ENCODE data around the gene AOPEP. TPM values are rescaled to one million over a fixed set of nuclear protein-coding genes. Genes with fewer than 3 reads are reported as not detected.

Gene AOPEP
- polyA plus RNA-seq, 1 experiment: 40.0 TPM

- ChIA-PET POLR2A (no interaction called here), CTCF (interaction anchor here (1.1 to 1.4 kb wide), 4 partner anchors 12 to 367 kb away, joined by 3 to 4 read pairs (median 4); no protein-coding TSS in a partner anchor)
- no peak overlapping the region for H3K4me3 ChIP-seq (ENCODE audit: low read depth, low read length)
- no peak for DNase-seq (ENCODE audit: low read depth, low spot score)
- no peak for TF ChIP-seq CTCF (IDR thresholded peaks at IDR 0.05; ENCODE audit: low read depth, low read length)
- no peak overlapping the region for H3K27ac ChIP-seq (ENCODE audit: low read depth, low read length)
- no peaks in the 10 kb centered on the region for H3K9me3 ChIP-seq (ENCODE audit: control insufficient read depth, insufficient read depth, low read length)
- no peaks in the 10 kb centered on the region for H3K27me3 ChIP-seq (ENCODE audit: control insufficient read depth, insufficient read depth, low read length)
These were observed 310.2 kb downstream of the AOPEP start for GRCh38 chr9:95036676-95037075.

- Histone ChIP-seq H3K9me3 (ENCODE audit: control insufficient read depth, insufficient read depth, low read length) (no peaks in the 10 kb centered on the region), H3K27ac (ENCODE audit: low read depth, low read length) (no peak overlapping the region), H3K27me3 (ENCODE audit: control insufficient read depth, insufficient read depth, low read length) (no peaks in the 10 kb centered on the region), H3K4me3 (ENCODE audit: low read depth, low read length) (no peak overlapping the region)
- POLR2A ChIA-PET: no interaction called here
- DNase-seq (ENCODE audit: low read depth, low spot score): no peak
- CTCF ChIA-PET: interaction anchor here (0.7 to 1.4 kb wide), 4 partner anchors 11 to 369 kb away, joined by 3 to 4 read pairs (median 4); no protein-coding TSS in a partner anchor
- TF ChIP-seq CTCF (IDR thresholded peaks at IDR 0.05; ENCODE audit: low read depth, low read length): no peak
These were observed 311.5 kb downstream of the AOPEP start for GRCh38 chr9:95037789-95038521.

GRCh38 chr9:95038666-95039065, 312.2 kb downstream of the AOPEP start:
- ChIA-PET CTCF (interaction anchor here (0.7 kb wide), 1 partner anchor 10 kb away, joined by 3 read pairs; no protein-coding TSS in a partner anchor), POLR2A (no interaction called here)
- H3K27ac ChIP-seq (ENCODE audit: low read depth, low read length): no peak overlapping the region
- H3K9me3 ChIP-seq (ENCODE audit: control insufficient read depth, insufficient read depth, low read length): no peaks in the 10 kb centered on the region
- no peak overlapping the region for H3K4me3 ChIP-seq (ENCODE audit: low read depth, low read length)
- no peaks in the 10 kb centered on the region for H3K27me3 ChIP-seq (ENCODE audit: control insufficient read depth, insufficient read depth, low read length)
- no peak for DNase-seq (ENCODE audit: low read depth, low spot score)
- TF ChIP-seq CTCF (IDR thresholded peaks at IDR 0.05; ENCODE audit: low read depth, low read length): no peak

GRCh38 chr9:95040106-95040505, 313.6 kb downstream of the AOPEP start:
- no peak for TF ChIP-seq CTCF (IDR thresholded peaks at IDR 0.05; ENCODE audit: low read depth, low read length)
- H3K27me3 ChIP-seq (ENCODE audit: control insufficient read depth, insufficient read depth, low read length): no peaks in the 10 kb centered on the region
- CTCF ChIA-PET: interaction anchor here (1.3 kb wide), 1 partner anchor 14 kb away, joined by 3 read pairs; no protein-coding TSS in a partner anchor
- POLR2A ChIA-PET: no interaction called here
- no peak for DNase-seq (ENCODE audit: low read depth, low spot score)
- no peak overlapping the region for H3K4me3 ChIP-seq (ENCODE audit: low read depth, low read length)
- no peak overlapping the region for H3K27ac ChIP-seq (ENCODE audit: low read depth, low read length)
- H3K9me3 ChIP-seq (ENCODE audit: control insufficient read depth, insufficient read depth, low read length): no peaks in the 10 kb centered on the region

GRCh38 chr9:95043826-95044225, 317.3 kb downstream of the AOPEP start:
- TF ChIP-seq CTCF (IDR thresholded peaks at IDR 0.05; ENCODE audit: low read depth, low read length): no peak
- CTCF ChIA-PET: interaction anchor here (1.0 kb wide), 1 partner anchor 363 kb away, joined by 6 read pairs; no protein-coding TSS in a partner anchor

More at GRCh38 chr9:95043826-95044225, 317.3 kb downstream of the AOPEP start:
- DNase-seq (ENCODE audit: low read depth, low spot score): no peak
- POLR2A ChIA-PET: no interaction called here
- Histone ChIP-seq H3K27ac (ENCODE audit: low read depth, low read length) (no peak overlapping the region), H3K27me3 (ENCODE audit: control insufficient read depth, insufficient read depth, low read length) (no peaks in the 10 kb centered on the region), H3K9me3 (ENCODE audit: control insufficient read depth, insufficient read depth, low read length) (no peaks in the 10 kb centered on the region), H3K4me3 (ENCODE audit: low read depth, low read length) (no peak overlapping the region)
